Neutrophil (primary cell): ENCODE measurements around the gene MOG.

ENCODE experiments used
- H3K27ac ChIP-seq: fragments of 200-600 bp; sonication (generic); 2 replicates; pipeline ENCODE4 v1.5.1; 2016; ENCODE audit warnings: mild to moderate bottlenecking, moderate library complexity
- H3K27me3 ChIP-seq: fragments of 200-600 bp; sonication (generic); 2 replicates; pipeline ENCODE4 v1.6.0; 2016; ENCODE audit warnings: mild to moderate bottlenecking
- H3K36me3 ChIP-seq: fragments of 200-600 bp; sonication (generic); 2 replicates; pipeline ENCODE4 v1.5.1; 2017
- H3K4me1 ChIP-seq, 2 experiments: fragments of 200-600 bp in 1 of 2; sonication (generic) in 1 of 2; 1 replicate in 1 of 2; 2 replicates in 1 of 2; pipeline versions ENCODE4 v1.5.1 to v1.6.1; 2013 to 2016; ENCODE audit warnings: low read depth in 1 of 2, low read length in 1 of 2, mild to moderate bottlenecking in 1 of 2, moderate library complexity in 1 of 2; ENCODE audit not compliant: control insufficient read depth in 1 of 2, insufficient read depth in 1 of 2
- H3K4me3 ChIP-seq, 2 experiments: fragments of 200-600 bp in 1 of 2; sonication (generic) in 1 of 2; 1 replicate in 1 of 2; 2 replicates in 1 of 2; pipeline ENCODE4 v1.5.1; 2013 to 2016; ENCODE audit warnings: low read depth in 1 of 2, low read length in 1 of 2, mild to moderate bottlenecking in 1 of 2, moderate library complexity in 1 of 2
- H3K9me3 ChIP-seq: fragments of 200-600 bp; sonication (generic); 2 replicates; pipeline ENCODE4 v1.5.1; 2016
- TF ChIP-seq, protein P1 (sequence below): fragments of 200-600 bp; sonication (generic); IDR thresholded peaks from 2 replicates; pipeline ENCODE4 v1.5.1; 2016; ENCODE audit warnings: antibody characterized with exemption

The MOG gene

DNA sequence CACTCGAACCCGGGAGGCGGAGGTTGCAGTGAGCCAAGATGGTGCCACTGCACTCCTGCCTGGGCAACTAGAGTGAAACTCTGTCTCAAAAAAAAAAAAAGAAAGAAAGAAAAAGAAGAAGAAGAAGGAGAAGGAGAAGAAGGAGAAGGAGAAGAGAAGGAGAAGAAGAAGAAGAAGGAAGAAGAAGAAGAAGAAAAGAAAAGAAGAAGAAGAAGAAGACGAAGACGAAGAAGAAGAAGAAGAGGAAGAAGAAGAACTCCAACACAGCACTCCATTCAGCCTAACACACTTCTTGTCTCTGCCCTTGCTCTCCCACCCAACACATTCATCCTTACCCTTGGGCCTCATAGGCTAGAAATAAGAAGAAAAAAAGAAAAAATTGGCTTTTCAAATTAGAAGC lies 17.1 kb downstream of the MOG start:
- H3K27ac ChIP-seq = no peak overlapping the region
- no peaks in the 10 kb centered on the region for H3K9me3 ChIP-seq
- peaks cover 27% of the 10 kb centered on the region for H3K27me3 ChIP-seq
- no peak overlapping the region for H3K4me3 ChIP-seq
- H3K4me1 ChIP-seq = no peaks in the 10 kb centered on the region
- no peaks in the 10 kb centered on the region for H3K36me3 ChIP-seq
- TF ChIP-seq, protein P1, sequence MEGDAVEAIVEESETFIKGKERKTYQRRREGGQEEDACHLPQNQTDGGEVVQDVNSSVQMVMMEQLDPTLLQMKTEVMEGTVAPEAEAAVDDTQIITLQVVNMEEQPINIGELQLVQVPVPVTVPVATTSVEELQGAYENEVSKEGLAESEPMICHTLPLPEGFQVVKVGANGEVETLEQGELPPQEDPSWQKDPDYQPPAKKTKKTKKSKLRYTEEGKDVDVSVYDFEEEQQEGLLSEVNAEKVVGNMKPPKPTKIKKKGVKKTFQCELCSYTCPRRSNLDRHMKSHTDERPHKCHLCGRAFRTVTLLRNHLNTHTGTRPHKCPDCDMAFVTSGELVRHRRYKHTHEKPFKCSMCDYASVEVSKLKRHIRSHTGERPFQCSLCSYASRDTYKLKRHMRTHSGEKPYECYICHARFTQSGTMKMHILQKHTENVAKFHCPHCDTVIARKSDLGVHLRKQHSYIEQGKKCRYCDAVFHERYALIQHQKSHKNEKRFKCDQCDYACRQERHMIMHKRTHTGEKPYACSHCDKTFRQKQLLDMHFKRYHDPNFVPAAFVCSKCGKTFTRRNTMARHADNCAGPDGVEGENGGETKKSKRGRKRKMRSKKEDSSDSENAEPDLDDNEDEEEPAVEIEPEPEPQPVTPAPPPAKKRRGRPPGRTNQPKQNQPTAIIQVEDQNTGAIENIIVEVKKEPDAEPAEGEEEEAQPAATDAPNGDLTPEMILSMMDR = no peak

DNA sequence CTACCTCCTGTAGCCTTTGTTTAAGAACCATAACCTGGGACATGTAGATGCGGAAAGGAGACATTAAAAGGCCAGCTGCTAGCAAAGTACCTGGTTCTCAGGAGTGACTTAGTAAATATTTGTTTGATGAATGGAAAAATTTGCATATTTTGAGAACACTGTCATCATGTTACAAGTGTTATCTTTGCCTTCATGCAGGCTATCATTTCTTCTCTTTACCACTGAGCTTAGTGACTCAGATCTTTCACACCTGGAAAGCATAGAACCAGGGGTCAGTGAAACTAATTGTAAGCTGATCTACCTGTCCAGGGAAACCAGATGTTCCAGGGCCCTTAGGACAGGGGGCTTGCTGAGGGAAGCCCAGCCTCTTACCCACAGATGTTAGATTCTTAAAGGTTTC lies 18.7 kb downstream of the MOG start:
- Histone ChIP-seq H3K9me3 (no peaks in the 10 kb centered on the region), H3K27ac (no peak overlapping the region), H3K36me3 (no peaks in the 10 kb centered on the region), H3K4me3 (no peak overlapping the region), H3K27me3 (peaks cover 11% of the 10 kb centered on the region), H3K4me1 (no peaks in the 10 kb centered on the region)
- TF ChIP-seq, protein P1 = no peak

DNA sequence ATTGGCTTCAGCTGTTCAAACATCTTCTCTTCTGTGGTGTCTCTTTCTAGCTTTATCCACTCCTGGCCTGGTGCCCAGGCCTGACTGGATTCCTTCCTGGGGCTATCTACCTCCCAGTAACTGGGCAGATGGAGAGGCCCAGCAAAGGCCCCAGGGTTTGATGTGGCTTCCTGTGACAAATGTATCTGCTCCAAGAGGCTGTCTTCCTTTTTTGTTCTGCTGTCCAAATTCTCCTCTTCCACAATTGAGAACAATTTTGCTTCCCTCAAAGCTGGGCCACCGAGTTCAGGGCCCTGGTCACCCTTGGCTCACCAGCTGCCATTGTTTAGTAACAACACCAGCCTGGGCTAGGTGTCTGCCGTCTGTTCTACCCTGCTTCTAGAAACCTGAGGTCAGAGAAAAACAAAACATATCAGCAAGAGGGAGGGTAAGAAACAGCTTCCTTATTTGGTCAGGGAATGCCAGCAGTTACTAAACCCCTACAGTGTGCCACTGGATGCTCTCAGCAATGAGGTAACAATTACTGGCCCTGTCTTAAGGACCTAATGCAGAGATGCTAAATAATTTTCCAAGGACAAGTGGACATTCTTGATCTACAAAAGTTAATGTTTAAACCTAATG lies 20.2 kb downstream of the MOG start:
- Histone ChIP-seq H3K9me3 (no peaks in the 10 kb centered on the region), H3K4me1 (no peaks in the 10 kb centered on the region), H3K36me3 (no peaks in the 10 kb centered on the region), H3K4me3 (no peak overlapping the region), H3K27ac (no peak overlapping the region), H3K27me3 (no peaks in the 10 kb centered on the region)
- TF ChIP-seq, protein P1 = no peak

DNA sequence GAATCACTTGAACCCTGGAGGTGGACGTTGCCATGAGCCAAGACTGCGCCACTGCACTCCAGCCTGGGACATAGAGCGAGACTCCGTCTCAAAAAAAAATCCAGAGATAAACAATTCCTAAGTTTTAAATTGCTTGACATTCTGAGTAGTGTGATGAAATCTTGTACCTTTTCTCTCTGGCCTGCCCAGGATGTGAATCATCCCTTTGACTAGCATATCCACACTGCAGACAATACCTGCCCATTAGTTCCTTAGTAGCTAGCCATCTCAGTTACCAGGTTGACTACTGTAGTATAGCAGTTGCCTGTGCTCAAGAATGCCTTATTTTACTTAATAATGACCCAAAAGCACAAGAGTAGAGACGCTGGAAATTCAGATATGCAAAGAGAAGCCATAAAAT lies 21.2 kb downstream of the MOG start:
- Histone ChIP-seq H3K27ac (no peak overlapping the region), H3K27me3 (no peaks in the 10 kb centered on the region), H3K36me3 (no peaks in the 10 kb centered on the region), H3K9me3 (no peaks in the 10 kb centered on the region), H3K4me3 (no peak overlapping the region), H3K4me1 (no peaks in the 10 kb centered on the region)
- TF ChIP-seq, protein P1 = no peak

DNA sequence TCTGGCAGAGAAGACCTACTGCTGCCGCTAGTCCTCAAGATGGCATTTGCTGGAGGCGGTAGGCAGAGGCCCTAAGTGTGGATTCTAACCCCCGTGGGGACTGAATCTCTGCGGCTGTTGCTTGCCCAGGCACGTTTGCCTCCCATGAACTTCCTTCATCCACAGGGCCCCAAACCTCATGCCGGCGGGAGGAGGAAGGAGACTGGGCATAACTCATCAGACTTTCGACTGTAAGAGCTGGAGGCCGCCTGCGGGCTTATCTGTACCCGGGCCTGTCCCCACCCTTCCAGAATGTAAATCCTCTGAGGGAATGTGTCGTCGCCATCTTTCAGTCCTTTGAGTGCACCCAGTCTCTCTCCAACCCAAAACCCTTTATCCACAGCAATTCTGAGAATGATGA lies 23.1 kb downstream of the MOG start:
- Histone ChIP-seq H3K36me3 (no peaks in the 10 kb centered on the region), H3K27me3 (peaks cover 16% of the 10 kb centered on the region), H3K27ac (no peak overlapping the region), H3K9me3 (no peaks in the 10 kb centered on the region), H3K4me1 (no peaks in the 10 kb centered on the region), H3K4me3 (no peak overlapping the region)
- TF ChIP-seq, protein P1 = no peak

DNA sequence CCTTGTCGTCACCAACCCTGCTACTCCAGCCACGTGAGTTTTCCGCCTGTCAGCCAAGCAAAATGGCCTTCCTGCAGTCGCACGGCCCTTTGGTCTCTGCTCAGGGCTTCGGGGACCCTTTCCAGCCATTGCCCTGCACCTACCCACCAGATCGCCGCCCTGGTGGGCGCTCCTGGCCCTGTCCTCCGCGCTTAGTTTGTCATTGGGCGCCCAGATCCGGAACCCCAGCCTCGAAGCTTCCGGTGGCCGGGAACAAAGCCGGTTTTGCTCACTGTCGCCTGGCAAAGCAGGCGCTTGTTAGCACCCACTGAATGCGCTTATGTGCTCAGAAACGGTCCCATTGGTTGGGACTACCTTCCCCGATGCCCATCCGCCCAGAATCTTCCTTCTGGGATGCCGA lies 23.5 kb downstream of the MOG start:
- H3K27me3 ChIP-seq = peaks cover 19% of the 10 kb centered on the region
- H3K36me3 ChIP-seq = no peaks in the 10 kb centered on the region
- H3K27ac ChIP-seq = no peak overlapping the region
- H3K4me3 ChIP-seq = no peak overlapping the region
- H3K9me3 ChIP-seq = no peaks in the 10 kb centered on the region
- TF ChIP-seq, protein P1 = no peak
- no peaks in the 10 kb centered on the region for H3K4me1 ChIP-seq
